GM19455 (cell line): ENCODE data around the gene SSH2.

Experiments
- ATAC-seq: cut with Tn5 transposase; IDR thresholded peaks from one replicate; pipeline ENCODE4 v1.9.1; 2021; ENCODE audit not compliant: unreplicated experiment

SSH2 gene

DNA sequence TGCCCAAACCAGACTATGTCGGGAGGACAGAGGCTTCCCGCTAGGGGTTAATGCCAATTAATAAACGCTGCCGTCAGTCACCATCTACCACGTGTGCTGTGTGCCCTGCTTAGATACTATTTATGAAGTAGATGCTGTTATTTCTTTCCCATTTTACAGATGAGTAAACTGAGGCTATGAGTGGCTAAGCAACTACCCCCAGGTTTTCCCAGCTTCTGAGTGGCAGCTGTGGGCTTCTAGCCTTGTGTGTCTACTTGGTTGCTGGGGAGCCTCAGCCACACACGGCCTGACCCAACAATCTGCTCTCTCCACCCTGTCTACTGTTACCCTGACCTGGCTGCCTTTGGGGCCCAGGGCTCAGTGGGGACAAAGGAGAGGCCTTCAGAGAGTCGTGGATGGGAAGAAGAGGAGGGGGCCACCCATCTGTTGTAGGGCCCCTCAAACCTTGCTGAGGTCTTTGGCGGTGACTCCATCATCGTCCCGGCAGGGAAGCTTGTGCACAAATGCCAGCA is 347.7 kb downstream of the SSH2 start:
- no peak for ATAC-seq

DNA sequence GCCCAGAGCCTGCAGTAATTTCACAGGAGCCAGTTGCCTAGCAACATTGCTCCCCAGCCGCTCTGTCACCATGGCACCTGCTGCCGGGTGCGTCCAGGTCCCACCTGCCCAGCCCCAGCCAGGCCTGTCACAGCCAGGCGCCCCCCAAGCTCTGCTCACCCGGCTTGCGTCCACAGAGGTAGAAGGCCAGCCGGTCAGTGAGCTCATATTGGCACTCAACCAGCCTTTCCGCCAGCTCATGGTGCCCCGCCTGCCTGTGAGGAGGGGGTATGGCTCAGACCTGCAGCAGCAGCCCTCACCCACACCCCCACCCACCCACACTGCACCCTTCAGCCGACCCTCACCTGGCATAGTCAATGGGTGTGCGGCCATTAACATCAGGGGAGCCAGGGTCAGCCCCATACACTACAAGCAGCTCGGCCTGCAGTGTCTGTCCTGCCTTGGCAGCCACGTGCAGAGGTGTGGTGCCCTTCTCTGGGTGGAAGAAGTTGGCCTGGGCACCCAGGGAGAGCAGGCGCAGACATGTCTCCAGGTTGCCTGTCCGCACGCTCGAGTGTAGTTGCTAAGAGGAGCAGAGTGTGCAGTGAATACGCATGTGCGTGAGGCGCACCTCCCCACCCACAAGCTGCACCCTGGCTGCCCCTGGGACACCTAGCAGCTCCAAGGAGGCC is 348.3 kb downstream of the SSH2 start:
- no peak for ATAC-seq

DNA sequence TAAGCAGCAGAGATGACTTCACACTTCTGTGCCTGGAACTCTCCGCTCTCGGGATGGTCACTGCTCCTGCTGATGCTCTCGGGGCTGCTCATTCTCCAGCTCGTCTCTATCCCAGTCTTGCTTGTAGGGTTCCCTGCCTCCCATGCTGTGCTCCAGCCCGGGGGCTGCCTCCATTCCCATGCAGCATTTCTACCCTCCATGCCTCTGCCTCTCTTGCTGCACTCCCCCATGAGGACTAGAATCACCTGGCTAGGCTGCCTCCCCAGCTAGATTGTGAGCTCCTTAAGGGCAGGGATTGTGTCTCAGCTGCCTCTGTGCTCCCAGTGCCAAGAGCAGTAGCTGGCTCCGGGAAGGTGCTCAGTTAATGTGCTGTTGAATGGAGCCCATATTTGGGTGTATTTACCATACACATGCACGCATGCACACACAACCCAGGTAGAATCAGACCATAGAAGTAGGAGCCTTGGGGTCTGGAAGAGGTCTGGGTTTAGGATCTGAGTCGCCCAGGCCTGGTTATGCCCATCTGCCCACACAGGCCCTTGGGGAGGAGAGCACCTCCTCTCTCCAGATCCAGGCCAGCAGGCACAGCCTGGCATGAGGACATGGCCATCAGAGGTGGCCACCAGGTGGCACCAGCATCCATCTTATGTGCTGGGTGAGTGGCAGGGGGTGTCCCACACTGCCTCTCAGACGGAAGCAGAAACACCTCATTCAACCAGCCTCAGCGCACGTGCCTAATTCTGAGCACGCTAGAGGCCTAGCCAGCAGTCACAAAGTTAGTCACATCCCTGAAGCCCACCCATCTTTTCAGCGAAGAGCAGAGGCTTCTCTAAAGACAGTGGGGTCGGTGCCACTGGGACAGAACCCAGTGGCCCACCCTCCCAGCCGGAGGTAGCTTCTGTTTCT is 349.9 kb downstream of the SSH2 start:
- no peak for ATAC-seq

DNA sequence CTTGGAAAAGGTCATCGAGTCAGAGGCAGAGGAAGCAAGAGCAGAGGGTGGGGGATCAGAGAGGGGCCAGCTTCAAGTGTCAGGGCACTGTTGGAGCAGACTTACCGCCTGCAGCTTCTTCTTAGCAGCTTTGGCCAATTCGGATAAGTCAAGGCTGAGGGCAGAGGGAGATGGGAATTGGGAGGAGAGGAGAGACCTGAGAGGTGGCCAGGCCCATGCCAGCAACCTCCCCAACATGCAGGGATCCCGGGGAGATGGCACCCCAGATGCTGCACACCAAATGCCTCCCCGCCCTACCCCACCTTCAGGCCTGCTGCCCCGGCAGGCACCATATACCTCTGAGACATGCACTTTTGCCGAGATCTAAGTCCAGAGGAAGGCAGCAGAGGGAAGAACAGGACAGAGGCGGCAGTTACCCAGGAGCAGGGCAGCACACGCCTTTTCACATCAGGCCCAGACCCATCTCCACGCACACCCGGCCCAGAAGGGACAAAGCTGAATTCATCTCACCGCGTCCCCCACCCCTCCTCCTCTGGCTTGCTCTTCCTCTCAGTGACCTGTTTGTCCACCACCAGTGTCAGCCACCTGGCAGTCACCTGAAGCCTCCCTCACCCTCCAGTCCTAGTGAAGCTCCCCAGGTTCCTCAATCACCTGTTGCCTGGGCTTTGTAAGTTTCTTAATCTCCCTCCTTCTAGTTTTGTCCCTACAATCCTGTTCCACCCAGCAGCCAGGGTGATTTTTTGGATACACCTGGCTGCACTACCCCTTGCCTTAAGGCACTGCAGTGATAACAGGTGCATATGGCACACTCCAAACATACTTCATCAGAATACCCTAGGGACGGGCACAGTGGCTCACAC is 351.2 kb downstream of the SSH2 start:
- ATAC-seq = no peak

DNA sequence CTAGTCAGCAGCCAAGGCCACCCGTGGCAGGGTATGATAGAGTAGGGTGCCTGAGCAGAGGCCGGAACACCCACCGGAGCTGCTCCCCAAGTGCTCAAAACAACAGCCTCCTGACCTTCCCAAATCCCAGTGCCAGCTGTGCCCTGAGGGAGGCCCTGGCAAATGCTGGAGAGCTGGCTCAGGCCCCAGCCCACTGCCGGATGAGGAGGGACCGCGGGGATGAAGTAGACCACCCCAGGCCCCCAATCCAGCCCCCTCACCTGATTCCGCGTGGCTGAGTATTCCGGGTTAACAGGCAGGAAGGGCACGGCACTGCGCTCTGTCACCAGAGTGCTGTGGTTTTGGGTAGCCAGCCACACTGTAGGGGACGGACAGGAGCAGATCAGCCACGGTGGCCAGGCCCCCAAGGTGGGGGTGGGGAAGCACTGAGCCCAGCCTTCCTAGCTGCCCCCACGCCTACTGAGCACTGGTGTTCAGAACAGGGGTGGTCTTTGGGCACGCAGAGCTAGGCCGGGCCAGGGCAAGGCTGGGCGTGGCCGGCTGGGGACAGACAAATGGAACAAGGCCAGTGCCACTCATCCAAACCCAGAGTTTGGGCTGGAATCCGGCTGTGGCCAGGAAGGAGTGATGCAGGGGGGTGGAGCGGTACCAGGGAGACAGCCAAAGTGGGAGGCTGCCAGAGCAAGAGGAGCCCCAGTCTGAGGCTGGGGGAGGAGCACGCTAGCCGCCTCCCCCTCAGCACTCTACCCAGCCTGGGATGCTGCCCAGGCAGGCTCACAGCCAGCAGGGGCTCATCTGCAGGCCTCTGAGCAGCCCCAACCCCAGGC is 352.4 kb downstream of the SSH2 start:
- ATAC-seq = no peak

DNA sequence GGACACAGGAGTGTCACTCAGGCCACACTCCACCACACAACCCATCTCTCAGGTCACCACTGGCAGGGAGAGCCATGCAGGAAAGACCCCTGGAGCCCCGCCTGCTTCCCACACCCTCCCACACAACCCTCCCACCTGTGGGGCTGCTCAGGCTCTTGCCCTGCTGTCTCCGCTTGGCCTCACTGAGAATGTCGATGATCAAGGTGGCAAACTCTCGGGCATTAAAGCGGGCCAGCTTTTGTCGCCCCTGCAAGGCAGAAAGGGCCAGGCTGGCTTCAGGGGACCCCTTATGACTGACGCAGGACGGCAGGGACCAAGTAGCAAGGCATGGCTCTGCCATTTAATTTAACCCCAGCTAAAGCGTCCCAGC is 353.0 kb downstream of the SSH2 start:
- no peak for ATAC-seq

DNA sequence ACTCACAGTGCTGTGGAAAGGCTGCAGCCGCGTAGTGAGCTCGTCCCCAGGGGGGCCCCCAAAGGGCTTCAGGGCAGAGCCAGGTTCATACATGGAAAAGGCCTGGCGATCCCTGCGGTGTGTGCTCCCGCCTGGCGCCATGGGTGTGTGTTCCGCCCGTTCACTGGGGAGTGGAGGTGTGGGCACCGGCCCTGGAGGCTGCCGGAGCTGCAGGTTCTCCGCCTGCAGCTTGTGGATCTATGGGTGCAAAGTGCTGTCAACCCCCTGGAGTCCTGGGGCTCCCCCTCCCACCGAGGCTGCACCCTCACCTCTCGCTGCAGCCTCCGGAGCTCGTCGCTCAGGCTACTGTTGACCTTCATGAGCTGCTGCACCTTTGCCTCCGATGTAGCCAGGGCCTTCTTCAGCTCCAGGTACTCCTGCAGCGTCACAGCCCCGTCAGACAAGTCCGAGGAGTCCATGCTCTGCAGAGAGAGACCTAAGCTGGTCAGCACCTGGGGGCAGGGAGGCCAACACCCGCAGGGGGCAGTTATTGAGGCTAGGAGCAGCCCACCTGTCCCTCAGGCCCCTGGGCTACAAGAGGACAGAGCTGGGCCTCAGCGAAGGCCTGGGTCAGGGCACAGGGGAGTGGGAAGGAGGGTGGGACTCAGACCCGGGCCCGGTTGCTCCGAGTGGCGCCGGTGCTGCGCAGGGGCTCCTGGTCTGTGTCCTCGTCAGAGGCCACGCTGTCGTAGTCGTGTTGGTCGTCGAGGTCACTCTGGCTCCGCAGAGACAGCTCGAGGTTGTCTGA is 353.6 kb downstream of the SSH2 start:
- ATAC-seq = no peak
